GM12874 (cell line): ENCODE data around the gene DNAJB13.

Experiments used
- CTCF ChIP-seq: IDR thresholded peaks from 2 replicates; pipeline ENCODE4 v1.5.1; 2011; ENCODE audit warnings: low read depth, mild to moderate bottlenecking, control low read depth, low read length, moderate library complexity; ENCODE audit not compliant: insufficient read depth

DNAJB13 gene

DNA sequence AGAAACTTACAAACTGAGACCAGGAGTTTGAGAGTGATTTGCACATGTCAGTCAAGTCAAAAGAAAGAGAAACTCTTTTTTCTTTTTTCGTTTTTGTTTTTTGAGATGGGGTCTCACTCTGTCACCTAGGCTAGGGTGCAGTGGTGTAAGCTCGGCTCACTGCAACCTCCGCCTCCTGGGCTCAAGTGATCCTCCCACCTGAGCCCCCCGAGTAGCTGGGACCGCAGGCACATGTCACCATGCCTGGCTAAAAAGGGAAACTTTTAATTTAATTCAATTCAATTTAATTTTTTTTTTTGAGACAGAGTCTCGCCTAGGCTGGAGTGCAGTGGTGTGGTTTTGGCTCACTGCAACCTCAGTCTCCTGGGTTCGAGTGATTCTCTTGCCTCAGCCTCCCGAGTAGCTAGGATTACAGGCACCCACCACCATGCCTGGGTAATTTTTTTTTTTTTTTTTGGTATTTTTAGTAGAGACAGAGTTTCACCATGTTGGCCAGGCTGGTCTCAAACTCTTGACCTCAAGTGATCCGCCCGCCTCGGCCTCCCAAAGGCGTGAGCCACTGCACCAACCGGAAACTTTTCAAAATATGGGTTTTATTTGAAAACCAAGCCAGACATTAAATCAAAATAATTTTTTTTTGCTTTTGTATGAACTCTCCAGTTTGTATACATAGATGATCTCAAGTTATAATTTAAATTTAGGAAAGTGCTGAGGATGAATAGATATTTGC is 48.2 kb downstream of the DNAJB13 start:
- no peak for TF ChIP-seq CTCF

DNA sequence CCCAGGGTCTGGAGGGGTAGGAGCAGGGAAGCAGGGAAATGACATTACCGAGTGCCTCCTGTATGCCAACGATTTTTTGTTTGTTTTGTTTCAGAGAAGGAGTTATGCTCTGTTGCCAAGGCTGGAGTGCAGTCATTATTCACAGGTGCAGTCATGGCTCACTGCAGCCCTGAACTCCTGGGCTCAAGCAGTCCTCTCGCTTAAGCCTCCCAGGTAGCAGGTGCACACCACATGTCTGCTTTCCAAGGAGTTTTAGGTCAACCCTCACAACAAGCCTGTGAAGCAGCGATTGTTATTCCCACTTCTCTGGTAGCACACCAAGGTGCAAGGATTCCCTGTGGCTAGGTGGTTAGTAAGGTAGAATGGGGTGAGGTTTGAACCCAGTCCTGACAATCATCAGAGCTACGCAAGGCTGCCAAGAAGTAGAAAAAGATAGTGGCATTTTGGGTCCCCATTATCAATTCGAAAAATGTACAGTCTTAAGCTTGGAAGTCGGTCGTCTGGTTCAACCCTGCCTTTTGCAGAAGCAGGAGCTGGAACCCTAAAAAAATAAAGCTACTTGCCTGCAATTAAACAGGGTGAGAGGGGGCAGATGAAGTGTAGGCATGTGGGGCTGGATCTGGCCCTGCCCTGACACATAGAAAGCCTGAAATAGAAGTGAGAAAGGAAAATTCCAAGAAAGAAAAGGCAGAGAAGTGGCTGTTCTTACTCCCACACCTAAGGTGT is 48.9 kb downstream of the DNAJB13 start:
- no peak for TF ChIP-seq CTCF

- no peak for TF ChIP-seq CTCF
These were observed 49.7 kb downstream of the DNAJB13 start for GRCh38 chr11:74000307-74001133.

- TF ChIP-seq CTCF = no peak
These were observed 51.0 kb downstream of the DNAJB13 start for GRCh38 chr11:74001822-74002286.

DNA sequence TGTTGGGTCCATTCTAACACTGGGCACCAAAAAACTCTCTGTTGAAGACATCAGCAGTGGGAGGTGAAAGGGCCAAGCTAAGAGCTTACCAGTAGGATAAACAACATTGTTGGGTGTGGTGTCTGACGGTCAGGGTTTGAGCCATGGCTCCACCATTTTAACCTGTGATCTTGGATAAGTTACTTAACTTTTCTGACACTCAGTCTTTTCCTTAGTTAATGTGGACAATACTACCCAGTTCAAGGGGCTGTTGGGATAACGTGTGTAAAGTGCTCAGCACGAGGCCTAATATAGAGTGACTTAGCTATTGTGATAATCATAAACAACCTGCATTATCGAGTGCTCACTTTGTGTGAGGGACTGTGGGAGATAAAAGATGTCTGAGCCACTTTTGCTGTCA is 52.0 kb downstream of the DNAJB13 start:
- TF ChIP-seq CTCF = no peak

DNA sequence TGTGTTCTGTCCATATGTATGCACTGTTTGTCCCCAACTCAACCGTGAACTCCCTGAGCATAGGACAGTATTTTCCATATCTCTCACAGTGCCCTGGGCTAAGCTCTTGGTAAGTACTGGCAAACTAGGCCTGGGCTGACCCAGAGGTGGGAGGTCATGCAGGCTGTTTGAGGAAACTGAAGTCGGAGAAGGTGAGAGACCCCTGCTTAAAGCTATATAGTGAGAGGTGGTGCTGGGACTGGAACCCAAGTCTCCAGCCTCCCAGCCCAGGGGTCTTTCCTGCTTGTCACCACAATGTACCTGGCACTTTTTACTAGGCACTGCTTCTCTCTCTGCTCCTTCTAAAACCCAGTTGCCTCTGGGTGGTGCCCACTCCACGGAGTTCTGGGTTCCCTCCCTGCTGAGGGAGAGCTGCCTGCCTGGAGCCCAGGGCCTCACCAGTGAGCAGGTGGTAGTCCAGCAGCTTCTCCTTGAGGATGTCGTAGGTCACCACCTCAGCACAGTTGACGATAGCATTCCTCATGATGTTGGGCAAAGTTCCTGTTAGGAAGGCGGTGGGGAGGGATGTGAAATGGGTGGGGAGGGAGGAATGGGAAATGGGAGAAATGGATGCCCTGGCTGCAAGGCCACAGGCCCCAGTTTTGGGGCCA is 53.3 kb downstream of the DNAJB13 start:
- no peak for TF ChIP-seq CTCF
